IPS DF 6.9 (cell line): ENCODE measurements around the gene PPM1J.

ENCODE experiments used
- DNase-seq: peaks from one replicate; pipeline ENCODE4 v3.0.0-alpha.2; 2013; ENCODE audit warnings: low read depth, low spot score
- H3K27ac ChIP-seq: one replicate; pipeline ENCODE4 v1.5.1; 2013; ENCODE audit warnings: low read length, control low read depth
- H3K27me3 ChIP-seq: 2 replicates; pipeline ENCODE4 v1.6.1; 2013; ENCODE audit warnings: mild to moderate bottlenecking, low read length; ENCODE audit not compliant: control insufficient read depth, insufficient read depth
- H3K36me3 ChIP-seq: 2 replicates; pipeline ENCODE4 v1.6.1; 2013; ENCODE audit warnings: low read length; ENCODE audit not compliant: control insufficient read depth, insufficient read depth
- H3K4me1 ChIP-seq: 2 replicates; pipeline ENCODE4 v1.6.1; 2013; ENCODE audit warnings: low read length; ENCODE audit not compliant: control insufficient read depth, insufficient read depth
- H3K4me3 ChIP-seq: 2 replicates; pipeline ENCODE4 v1.5.1; 2013; ENCODE audit warnings: mild to moderate bottlenecking, low read length
- H3K9me3 ChIP-seq: 2 replicates; pipeline ENCODE4 v1.6.1; 2013; ENCODE audit warnings: low read length, inconsistent platforms; ENCODE audit not compliant: control insufficient read depth, insufficient read depth
- WGBS: extraction: QIAGEN DNeasy Blood & Tissue Kit; methylation state at CpG from one replicate; pipeline ENCODE4 v1.1.7; 2013; ENCODE audit warnings: mixed read lengths, missing lambda C conversion rate; ENCODE audit not compliant: insufficient read length, insufficient coverage; 5-methylcytosine and 5-hydroxymethylcytosine counted together

The PPM1J gene

GRCh38 chr1:112715264-112716053 is at the start of gene PPM1J:
PPM1J (minus strand) TSS chr1:112715332; CDS start chr1:112715301, 31 bp downstream.
- Histone ChIP-seq H3K4me3 (peak within 1 kb of the TSS; percentile 74), H3K27ac (no peak within 1 kb of the TSS), H3K27me3 (no peaks in the 10 kb centered on the region; the same call in 1 of the 2 replicates), H3K4me1 (peaks cover 13% of the 10 kb centered on the region), H3K36me3 (no peaks in the 10 kb centered on the region), H3K9me3 (no peaks in the 10 kb centered on the region)
- WGBS, result no CpG with 5 or more reads among the region's 51 CpGs
- DNase-seq, result peak; percentile 84

GRCh38 chr1:112762541-112763500 is 47.7 kb upstream of the PPM1J start:
- WGBS, result no CpG with 5 or more reads among the region's 12 CpGs
- Histone ChIP-seq H3K9me3 (no peaks in the 10 kb centered on the region), H3K36me3 (no peaks in the 10 kb centered on the region), H3K4me1 (0 out of 2 replicates have a peak, but pooled peaks cover 1% of the 10 kb centered on the region), H3K4me3 (no peak overlapping the region), H3K27ac (no peak overlapping the region), H3K27me3 (no peaks in the 10 kb centered on the region)
- DNase-seq, result no peak

- no peaks in the 10 kb centered on the region for H3K36me3 ChIP-seq
- no peaks in the 10 kb centered on the region for H3K9me3 ChIP-seq
- no peaks in the 10 kb centered on the region for H3K27me3 ChIP-seq
- H3K4me3 ChIP-seq, result no peak overlapping the region
- 0 out of 2 replicates have a peak, but pooled peaks cover 1% of the 10 kb centered on the region for H3K4me1 ChIP-seq
- WGBS, result no CpG with 5 or more reads among the region's 9 CpGs
- DNase-seq, result no peak
- no peak overlapping the region for H3K27ac ChIP-seq
Measured at GRCh38 chr1:112761714-112762480, 46.8 kb upstream of the PPM1J start.

- no peak for DNase-seq
- Histone ChIP-seq H3K9me3 (no peaks in the 10 kb centered on the region), H3K27ac (no peak overlapping the region), H3K4me1 (0 out of 2 replicates have a peak, but pooled peaks cover 1% of the 10 kb centered on the region), H3K36me3 (no peaks in the 10 kb centered on the region), H3K4me3 (no peak overlapping the region), H3K27me3 (no peaks in the 10 kb centered on the region)
- 100% methylated on average over 1 of the region's 6 CpGs for WGBS
Measured at GRCh38 chr1:112759228-112759627, 44.1 kb upstream of the PPM1J start.

GRCh38 chr1:112754116-112754628 is 39.0 kb upstream of the PPM1J start:
- DNase-seq, result no peak
- WGBS, result no CpG with 5 or more reads among the region's 1 CpG
- no peak overlapping the region for H3K27ac ChIP-seq
- no peaks in the 10 kb centered on the region for H3K9me3 ChIP-seq
- no peaks in the 10 kb centered on the region for H3K27me3 ChIP-seq
- no peak overlapping the region for H3K4me3 ChIP-seq
- no peaks in the 10 kb centered on the region for H3K36me3 ChIP-seq
- H3K4me1 ChIP-seq, result 0 out of 2 replicates have a peak, but pooled peaks cover 1% of the 10 kb centered on the region

- Histone ChIP-seq H3K27me3 (peaks cover 9% of the 10 kb centered on the region; the same call in 1 of the 2 replicates), H3K4me1 (no peaks in the 10 kb centered on the region)
Measured at GRCh38 chr1:112748396-112748795, 33.3 kb upstream of the PPM1J start.

GRCh38 chr1:112744009-112744578 is 29.0 kb upstream of the PPM1J start:
- peak overlapping the region; percentile 13; the same call in 1 of the 2 replicates for H3K4me3 ChIP-seq
- H3K36me3 ChIP-seq, result no peaks in the 10 kb centered on the region
- no CpG with 5 or more reads among the region's 58 CpGs for WGBS
- H3K27ac ChIP-seq, result no peak overlapping the region
- H3K4me1 ChIP-seq, result no peaks in the 10 kb centered on the region
- H3K9me3 ChIP-seq, result no peaks in the 10 kb centered on the region
- no peak for DNase-seq
- H3K27me3 ChIP-seq, result peaks cover 9% of the 10 kb centered on the region; the same call in 1 of the 2 replicates

More at GRCh38 chr1:112748396-112748795, 33.3 kb upstream of the PPM1J start:
- no peak for DNase-seq
- Histone ChIP-seq H3K27ac (no peak overlapping the region), H3K9me3 (no peaks in the 10 kb centered on the region), H3K4me3 (no peak overlapping the region), H3K36me3 (no peaks in the 10 kb centered on the region)
- WGBS, result no CpG with 5 or more reads among the region's 12 CpGs

GRCh38 chr1:112743174-112744008 is 28.3 kb upstream of the PPM1J start:
- no peak for DNase-seq
- H3K4me3 ChIP-seq, result peak overlapping the region; percentile 13; the same call in 1 of the 2 replicates
- H3K27ac ChIP-seq, result no peak overlapping the region
- peaks cover 9% of the 10 kb centered on the region; the same call in 1 of the 2 replicates for H3K27me3 ChIP-seq
- no peaks in the 10 kb centered on the region for H3K36me3 ChIP-seq
- H3K9me3 ChIP-seq, result no peaks in the 10 kb centered on the region
- WGBS, result no CpG with 5 or more reads among the region's 54 CpGs
- no peaks in the 10 kb centered on the region for H3K4me1 ChIP-seq

GRCh38 chr1:112737573-112737972 is 22.4 kb upstream of the PPM1J start:
- no peak for DNase-seq
- no CpG with 5 or more reads among the region's 3 CpGs for WGBS
- H3K9me3 ChIP-seq, result no peaks in the 10 kb centered on the region

More at GRCh38 chr1:112737573-112737972, 22.4 kb upstream of the PPM1J start:
- no peaks in the 10 kb centered on the region for H3K36me3 ChIP-seq
- no peaks in the 10 kb centered on the region for H3K27me3 ChIP-seq
- H3K4me3 ChIP-seq, result no peak overlapping the region
- no peak overlapping the region for H3K27ac ChIP-seq
- no peaks in the 10 kb centered on the region for H3K4me1 ChIP-seq
